Measurements from ENCODE around the gene VAV3.

Gene VAV3

DNA sequence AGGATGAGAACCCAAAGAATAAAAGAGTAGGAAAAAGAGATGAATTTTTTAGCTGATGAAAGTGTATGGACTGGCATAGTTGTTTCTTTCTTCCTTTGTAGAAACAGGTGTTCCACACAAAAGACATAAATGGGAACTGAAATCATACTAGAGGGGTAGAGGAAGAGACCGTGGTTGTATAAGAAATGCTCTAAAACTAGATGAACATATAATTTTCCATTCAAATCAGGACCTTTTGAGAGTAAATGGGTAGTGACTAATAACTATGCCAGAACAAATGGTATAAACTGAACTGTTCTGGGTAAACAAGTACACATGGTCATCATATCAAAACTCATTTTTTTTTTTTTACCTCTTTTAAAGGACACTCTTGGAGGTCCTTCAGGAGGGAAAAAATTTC, 344.2 kb downstream of the VAV3 start:
- DNase-seq: no peak

DNA sequence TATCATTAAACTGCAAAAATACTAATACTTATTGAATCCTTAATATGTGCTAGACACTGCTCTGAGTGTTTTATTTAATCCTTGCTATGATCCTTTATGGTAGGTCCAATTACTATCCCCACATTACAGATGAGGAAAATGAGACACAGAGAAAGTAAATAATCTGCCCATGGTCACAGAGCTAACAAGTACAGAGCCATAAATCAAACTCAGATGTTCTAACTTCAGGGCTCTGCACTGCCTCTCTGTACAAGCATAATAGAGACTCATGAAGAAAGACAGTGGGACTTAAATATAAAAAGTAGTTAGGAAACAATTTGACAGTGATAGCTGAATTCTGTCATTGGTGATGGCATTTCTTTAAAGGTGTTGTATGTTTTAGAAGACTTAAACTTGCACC, 346.4 kb downstream of the VAV3 start:
- DNase-seq: no peak

DNA sequence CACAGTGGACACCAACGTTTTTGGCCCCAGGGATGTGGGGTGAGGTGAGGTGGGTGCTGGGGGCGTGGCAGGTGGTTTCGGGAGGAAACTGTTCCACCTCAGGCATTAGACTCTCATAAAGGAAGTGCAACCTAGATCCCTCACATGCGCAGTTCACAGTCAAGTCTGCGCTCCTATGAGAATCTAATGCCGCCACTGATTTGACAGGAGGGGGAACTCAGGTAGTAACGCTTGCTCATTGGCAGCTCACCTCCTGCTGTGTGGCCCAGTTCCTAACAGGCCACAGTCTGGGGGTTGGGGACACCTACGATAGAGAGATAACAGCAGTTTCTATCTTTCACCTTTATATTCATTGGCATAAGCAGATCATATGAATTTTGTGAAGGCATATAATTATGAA, 347.1 kb downstream of the VAV3 start:
- no peak for DNase-seq

DNA sequence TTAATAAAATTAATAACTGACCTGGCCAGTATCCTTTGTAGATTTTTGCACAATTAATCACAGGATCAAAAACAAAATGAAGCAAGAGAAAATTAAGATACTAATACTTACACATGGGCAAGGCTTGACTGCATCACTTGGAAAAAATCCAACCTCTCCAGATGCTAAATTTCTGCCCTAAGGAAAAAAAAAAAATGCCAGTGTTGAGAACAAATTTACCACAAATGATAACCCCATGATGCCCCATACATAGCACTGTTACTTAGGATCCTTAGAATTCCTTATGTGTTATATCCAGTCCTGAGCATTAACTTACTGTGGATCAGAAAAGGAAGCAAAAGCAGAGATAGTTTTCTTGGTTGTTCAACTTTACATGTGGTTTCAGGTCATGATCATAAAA, 347.5 kb downstream of the VAV3 start:
- no peak for DNase-seq

DNA sequence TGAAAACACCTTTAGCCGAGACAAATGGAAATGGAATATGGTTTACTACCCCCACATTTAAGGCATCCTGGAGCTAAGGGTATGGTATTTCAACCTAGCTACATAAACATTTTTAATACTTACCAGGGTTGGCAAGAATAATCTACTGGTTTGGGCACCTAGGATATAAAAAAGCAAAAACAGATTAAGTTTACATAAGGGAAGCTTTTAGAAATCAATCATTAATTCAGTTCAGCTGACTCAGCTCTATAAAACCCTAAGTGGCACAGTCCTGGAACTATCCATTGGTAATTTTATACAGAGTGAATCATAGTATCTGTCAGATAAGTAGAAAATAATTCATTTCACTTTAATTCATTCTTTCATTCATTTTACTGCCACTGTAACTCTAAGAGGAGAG, 355.2 kb downstream of the VAV3 start:
- no peak for DNase-seq

DNA sequence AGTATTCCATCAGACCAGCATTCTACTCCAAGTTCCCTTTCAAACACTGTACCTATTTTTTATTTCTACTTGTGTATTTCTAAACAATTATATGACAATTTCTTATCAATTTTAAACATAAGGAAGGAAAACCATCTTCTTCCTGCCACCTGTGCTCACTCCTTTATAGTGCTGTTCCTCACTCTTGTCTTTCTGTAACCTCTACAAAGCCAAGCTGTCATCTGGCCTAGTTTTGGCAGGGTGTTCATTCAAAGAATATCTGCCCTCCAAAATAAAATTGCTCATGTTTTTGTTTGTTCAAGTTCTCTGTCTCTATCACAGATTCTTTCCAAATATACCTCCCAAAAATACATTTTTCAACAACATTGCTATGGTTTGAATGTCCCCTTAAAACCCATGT, 360.2 kb downstream of the VAV3 start:
- DNase-seq: no peak

DNA sequence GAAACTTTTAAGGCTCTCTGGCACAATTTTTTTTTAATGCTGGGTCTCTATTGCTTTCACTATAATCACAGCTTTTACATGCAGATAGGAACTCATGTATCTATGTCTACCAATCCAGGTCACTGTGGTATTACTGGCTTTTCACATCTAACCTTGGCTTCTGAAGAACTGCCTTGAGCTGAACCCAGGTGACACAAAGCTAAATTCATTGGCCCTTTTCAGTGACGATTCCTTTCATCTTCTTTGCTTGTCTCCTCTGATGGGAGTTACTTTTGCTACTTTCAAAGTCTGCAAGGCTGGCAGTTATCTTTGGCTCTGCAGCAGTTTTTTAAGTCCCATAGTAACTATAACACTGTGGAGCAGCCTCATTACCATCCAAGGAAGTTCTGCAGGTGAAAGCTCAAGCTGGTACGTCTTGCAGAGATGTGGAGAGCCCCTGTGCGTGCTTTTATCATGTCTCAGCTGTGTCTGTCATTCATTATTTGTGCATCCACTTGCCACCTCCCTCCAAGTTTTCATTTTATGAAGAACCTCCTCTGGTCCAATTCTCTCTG, 364.3 kb downstream of the VAV3 start:
- DNase-seq: no peak

DNA sequence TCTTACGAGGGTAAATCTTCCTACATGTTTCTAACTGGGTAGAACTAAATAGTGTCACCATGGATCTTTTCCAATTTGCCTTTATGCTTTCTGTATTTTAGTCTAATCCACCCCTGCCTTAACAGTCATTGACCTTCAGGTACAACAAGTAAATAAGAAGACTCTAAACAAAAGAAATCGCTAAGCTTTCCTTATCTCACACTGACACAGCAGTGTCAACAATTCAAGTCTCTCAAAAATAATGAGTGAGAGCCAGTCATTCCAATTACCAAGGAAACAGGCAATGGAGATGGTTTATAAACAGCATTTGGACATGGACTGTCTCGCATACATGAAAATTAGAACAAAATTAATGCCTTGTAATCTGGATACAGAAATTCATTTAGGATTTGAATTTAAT, 365.8 kb downstream of the VAV3 start:
- DNase-seq: no peak

DNA sequence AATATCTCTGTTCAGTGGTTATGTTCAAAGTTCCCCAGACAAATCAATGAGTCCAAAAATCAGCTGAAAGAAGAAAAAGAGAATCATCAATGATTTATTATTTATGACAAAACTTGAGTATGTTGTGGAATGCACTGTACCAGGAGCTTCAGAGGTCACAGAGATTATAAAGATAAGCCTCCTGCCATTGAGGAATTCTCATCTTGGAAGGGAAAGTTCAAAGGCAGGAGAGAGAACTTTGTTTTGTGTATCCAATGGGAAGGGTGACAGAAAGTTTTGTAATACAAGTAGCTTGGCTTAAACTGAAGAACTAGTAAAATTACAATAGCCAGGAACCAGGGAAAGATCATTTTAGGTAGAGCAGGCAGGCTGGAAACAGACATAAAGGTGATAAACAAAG, 367.7 kb downstream of the VAV3 start:
- DNase-seq: no peak

DNA sequence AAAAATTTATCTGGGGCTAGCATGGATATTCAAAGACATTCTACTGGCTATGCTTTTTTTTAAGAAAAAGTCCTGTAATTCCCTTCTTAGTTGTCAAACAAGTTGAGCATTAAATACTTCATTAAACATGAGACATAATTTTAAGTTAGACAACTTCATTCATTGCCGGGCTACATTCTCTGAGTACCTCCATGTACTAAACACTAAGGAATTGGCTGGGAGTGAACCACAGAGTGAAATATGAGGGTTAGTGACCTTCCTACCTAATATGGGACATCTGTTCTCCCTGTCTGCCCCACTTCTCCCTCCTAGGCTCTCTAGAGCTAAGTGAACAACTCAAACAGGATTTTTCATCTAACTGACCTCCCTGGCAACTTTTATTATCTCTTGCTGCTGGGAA, 370.4 kb downstream of the VAV3 start:
- DNase-seq: no peak

DNA sequence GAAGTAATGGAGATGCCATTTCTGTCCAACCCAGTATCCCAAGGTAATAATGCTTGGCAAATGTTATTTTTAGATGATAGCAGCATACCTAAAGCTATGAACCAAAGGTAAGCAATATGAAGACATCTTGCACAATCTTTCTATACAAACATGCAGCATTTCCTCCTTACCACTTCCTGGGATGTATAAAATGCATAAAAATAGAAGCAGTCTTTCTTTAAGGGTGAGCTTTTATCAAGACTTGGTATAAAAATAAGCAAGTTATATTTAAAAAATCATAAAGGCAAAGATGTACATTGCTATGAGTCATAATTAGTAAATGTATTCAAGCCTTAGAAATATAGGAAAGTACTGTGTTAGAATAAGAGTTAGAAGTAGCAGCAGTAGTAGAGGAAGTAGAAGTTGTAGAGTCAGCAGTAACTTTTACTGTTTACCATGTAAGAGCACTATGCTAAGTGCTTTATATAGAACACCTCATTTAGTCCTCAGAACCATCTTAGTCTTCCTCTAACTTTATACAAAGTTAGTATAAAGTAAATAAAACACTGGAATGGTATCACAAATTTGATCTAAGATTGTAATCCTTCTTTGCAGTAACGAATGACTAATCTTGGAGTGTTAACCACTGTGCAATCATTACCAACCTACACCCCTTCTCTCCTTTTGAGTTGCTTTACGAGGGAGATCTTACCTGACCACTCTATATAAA, 371.3 kb downstream of the VAV3 start:
- no peak for DNase-seq

DNA sequence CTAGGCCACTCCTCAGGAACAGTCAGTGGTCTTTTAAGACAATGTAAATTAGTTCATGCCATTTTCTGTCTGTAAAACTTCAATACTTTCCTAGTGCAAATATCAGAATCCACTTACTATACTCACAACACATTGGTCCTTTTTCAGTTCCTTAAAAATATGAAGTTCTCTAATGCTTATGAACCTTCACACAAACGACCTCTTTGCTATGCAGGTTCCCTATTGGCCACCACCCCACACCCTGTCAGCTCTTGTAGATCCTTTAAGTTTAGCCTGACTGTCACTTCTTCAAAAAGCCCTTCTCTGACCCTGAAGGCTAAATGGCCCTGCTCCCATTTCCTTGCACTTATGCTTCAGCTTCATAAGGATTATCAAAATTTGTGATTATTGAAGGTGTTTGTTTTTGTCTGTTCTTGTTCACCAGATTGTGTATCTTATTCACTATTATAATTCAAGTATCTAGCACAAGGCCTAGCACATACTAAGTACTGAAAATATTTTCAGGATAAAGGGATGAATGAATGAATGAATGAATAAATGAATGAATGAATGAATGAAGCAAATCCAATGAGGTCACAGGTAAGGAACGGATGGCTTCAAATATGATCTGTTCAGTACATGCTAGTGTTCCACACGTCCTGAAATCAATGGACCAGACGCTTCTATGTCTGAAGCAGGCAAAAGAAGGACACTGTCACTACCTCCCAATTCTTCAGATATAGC, 373.9 kb downstream of the VAV3 start:
- no peak for DNase-seq

DNA sequence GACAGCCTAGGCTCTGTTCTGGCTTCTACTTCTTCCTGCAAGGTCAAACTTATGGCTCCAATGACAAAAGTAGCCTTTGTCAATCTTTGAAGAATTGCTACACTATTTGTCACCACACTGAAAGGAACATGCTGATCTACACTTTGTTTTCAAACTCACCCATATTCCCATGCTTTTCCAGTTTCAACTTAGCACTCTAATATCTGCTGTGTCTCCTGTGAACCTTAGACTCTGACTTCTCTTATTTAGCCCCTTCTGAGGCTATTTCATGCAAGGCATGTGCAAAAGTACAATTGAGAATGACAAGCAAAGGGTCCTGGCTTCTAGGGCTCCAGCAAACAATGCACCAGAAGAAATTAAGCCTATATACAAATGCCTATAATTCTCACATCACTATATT, 374.9 kb downstream of the VAV3 start:
- DNase-seq: no peak

DNA sequence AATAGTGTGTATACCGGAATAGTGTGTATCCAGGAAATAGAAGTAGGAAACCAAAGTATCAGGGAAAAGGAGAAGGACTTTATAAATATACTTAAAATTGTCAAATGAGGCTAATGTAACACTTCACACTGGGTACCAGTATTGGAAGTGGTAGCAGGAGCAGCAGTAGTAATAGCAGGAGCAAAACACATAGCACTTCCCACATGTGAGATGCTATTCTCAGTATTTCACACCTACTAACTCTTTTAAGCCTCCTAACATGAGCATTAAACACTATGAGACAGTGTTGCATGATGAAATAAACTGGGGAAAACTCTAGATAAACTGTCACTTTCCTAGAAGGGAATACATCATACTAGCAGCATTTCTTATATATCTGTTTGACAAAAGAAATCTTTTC, 376.7 kb downstream of the VAV3 start:
- DNase-seq: no peak

DNA sequence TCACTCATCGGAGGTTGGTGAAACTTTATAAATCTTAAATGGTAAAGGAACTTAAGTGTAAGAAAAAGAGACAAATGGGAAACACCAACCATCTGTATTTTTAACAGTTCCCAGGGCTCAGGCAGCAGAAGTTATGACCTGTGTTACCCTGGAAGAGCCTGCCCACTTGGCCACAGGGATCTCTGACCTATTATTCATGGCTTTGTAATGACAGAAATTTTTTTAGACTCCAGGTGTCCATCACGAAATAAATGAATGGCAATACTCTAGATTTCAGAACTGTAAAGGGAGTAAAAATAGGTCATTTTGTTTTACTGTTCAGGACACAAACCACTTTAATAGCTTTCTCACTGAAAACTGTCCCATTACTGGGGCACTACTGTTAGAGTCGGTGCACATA, 389.8 kb downstream of the VAV3 start:
- DNase-seq: no peak

DNA sequence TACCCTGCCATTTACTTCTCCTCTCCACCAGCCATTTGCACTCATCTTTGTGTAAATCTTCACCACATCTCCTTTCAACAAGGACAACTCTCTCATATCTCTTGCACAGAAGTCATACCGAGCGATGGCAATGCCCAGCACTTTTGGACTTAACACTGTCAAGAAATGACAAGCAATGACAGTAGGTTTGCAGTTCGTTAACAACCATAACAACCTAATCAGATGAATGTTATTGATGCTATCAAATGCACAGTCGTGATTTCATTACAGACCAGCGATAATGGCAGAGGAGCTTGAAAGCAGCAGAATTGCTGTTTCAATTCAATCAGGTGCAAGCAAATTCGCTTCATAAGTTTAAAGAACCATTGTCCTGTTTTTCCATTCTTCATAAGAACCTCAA, 390.9 kb downstream of the VAV3 start:
- no peak for DNase-seq

DNA sequence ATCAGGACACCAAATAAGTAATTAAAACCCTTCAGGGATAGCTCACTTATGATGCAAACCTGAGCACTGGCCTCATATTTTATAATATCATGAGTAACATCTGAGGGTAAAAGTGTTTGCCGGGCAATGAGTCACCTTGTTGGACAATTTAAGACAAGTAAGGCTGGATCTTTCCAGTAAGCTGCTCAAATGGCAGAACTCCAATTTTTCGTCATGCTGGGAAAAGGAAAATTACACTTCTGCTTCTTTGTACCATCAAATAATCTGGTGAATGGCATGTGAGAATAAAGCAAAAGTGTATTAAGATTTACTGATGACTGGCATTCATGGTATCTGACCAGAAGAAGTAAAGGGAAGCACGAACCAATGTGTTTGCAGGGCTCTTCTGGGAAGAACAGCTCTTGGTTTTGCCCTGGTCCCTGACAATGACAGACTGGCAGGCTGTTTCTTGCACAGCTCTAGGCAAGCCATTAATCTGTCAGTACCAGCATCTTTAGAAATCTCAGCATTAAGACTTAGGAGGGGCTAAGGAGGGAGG, 392.2 kb downstream of the VAV3 start:
- no peak for DNase-seq

DNA sequence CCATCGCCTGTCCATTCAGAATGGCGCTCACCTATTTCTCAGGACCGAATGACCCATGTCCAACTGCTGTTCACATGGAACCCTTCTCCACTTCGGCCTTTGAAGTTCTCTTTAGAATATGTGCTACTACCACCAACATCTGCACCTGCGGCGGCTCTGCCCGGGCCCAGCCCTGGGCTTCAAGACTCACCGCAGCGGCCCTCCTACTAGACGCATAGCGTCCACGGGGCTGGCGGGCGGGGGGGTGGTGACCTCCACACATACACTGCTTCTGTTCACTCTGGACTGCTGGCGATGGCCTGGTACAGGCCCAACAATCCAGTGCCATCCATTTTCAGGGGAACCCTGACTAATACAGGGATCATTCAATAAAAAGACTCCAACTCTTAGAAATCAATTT, 394.2 kb downstream of the VAV3 start:
- no peak for DNase-seq

DNA sequence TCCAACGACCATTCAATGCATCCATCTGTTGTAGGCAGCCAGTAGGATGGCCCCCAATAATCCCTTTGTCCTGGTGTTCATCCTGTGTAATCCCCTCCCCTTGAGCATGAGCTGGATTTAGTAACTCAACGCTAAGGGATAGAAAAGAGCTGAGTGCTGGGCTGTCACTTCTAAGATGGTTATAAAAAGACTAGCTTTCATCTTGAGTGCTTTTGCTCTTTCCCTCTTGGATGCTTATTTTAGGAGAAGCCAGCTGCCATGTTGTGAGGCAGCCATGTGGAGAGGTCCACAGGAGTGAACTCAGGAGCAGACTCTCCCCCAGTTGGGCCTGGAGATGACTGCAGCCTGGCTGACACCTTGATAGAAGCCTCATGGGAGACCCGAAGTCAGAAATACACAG, 401.5 kb downstream of the VAV3 start:
- DNase-seq: no peak

DNA sequence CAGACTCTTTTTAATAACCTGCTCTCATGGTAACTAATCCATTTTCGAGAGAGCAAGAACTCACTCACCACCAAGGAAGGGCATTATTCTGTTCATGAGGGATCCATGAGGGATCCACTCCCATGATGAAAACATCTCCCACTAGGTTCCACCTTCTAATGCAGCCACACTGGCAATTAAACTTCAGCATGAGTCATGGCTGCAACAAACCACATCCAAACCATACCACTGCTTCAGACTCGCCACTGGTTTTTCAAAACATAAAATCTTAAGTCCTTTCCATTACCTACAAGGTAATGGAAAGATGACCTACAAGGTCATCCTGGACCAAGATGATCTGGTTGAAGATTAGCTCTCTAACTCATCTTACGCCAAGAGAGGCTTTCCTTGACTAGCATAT, 405.1 kb downstream of the VAV3 start:
- DNase-seq: no peak

DNA sequence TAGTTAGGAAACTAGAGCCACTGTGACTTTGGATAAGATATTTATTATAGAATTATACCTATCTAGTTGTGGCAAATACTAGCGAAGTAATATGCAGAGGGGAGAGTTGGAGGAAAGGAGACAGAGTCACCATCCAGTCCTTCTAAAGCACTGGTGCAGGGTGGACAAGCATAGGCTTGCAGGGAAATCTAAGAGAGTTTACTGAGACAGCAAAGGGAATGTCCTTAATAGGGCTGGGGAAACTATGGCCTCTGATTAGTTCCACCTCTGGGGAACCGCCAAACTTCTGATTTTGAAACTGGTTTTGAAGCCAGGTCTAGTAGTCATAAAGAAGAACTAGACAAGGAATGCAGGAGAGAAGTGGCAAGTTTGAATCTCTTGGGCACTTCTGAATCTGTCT, 407.9 kb downstream of the VAV3 start:
- no peak for DNase-seq

DNA sequence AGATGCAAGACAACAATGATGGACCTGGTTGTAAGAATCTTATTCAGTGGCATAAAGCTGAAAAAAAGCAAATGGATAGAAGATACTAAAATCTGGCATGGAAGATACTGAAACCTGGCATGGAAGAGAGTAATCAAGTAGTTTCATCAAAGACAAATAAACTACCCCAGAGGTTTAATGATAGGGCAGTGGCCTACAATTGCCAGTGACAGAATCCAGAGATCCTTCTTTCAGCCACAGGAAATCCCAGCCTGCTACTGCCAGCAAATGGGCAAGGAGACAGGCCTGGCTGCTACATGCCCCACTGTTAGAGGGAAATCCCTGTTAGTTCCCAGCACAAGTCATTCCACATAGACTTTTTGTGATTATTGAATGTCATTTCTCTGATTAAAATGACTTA, 409.4 kb downstream of the VAV3 start:
- DNase-seq: no peak

DNA sequence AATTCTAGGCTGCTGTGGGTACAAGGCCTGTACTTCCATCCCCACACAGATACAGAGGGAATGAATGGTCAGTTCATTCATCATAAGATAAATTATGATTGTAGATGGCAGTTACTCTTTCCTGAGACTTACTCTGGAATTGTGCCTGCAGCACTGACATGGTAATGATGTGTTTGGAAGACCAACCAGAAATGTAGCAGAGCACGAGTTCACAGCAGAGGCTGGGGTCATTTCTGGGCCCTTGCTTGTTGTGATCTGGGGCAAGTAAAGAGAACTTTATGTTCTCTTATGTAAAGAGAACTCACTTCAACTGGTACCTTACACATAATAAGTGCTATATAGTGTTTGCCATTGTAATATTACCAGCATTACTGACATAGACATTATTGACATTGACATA, 412.2 kb downstream of the VAV3 start:
- no peak for DNase-seq

DNA sequence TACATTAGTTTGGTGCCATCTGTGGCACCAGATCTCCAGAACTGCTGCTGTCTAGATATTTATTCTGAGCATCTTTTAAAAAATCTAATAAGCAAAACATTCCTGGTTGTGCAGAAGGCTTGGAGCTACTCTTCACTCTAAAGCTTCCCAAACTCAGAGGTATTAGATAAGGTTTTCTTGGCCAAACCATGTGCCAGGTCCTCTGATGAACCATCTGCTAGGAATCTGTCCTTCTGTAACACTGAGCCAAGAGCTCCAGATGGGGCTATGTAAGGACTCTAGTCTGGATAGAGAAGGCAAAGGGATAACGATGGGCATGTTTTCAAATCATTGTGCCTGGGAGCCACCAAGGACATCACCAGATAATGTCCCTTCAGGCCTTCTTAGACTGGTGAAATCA, 413.5 kb downstream of the VAV3 start:
- DNase-seq: no peak

DNA sequence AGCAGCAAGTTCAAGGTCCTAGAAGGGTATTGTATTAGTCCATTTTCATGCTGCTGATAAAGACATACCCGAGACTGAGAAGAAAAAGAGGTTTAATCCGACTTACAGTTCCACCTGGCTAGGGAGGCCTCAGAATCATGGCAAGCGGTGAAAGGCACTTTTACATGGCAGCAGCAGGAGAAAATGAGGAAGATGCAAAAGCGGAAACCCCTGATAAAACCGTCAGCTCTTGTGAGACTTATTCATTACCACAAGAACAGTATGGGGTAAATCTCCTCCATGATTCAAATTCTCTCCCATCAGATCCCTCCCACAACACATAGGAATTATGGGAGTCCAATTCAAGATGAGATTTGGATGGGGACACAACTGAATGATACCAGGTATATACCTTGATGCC, 414.6 kb downstream of the VAV3 start:
- DNase-seq: no peak

Data from NCI-H1436 treated with DMSO at 0.1 percent for 48 hours (cell line).